ENCODE measurements around the gene NRGN. TPM values are rescaled to one million over a fixed set of nuclear protein-coding genes. Genes with fewer than 3 reads are reported as not detected.

The NRGN gene
- total and polyA plus RNA-seq, 8 donors, result 0.37 to 5.5 (median 2.0) TPM; not detected in 4

DNA sequence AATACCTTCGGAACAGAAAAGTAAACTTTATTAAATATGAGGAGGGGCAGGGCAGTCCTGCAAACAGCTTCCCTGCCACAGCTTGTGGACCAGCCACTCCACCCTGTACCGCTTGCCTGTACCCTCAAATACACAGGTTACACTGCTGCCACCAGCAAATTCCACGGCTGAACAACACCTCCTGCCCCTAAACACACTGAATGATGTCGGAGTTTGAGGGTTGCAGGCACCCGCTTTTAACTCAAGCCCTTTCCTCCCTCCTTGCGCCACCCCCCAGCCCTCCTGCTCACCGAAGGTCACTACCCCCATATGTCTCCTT lies 8.3 kb downstream of the NRGN start:
- Histone ChIP-seq H3K36me3 (no peaks in the 10 kb centered on the region), H3K4me1 (peaks cover 22 to 75% (median 65%) of the 10 kb centered on the region in 4 donors), H3K27ac (peak overlapping the region; percentile 91 to 98 (median 96)), H3K9me3 (no peaks in the 10 kb centered on the region), H3K27me3 (peaks cover 0 to 94% (median 23%) of the 10 kb centered on the region in 3 donors), H3K4me3 (peak overlapping the region in 3 of 4 donors; percentile 9 to 35 (median 10))
- 26 to 56% (median 29%) methylated on average over 7 of the region's 7 CpGs for WGBS, 5 donors
- intact Hi-C loops (cut with DNase I; ENCODE audit: low total_unique reads), result no loop called here
- TF ChIP-seq CTCF (IDR thresholded peaks at IDR 0.05) (no peak), POLR2AphosphoS5 (IDR thresholded peaks at IDR 0.05) (no peak), POLR2A (IDR thresholded peaks at IDR 0.05) (no peak), EP300 (IDR thresholded peaks at IDR 0.05) (no peak)
- no peak for DNase-seq

DNA sequence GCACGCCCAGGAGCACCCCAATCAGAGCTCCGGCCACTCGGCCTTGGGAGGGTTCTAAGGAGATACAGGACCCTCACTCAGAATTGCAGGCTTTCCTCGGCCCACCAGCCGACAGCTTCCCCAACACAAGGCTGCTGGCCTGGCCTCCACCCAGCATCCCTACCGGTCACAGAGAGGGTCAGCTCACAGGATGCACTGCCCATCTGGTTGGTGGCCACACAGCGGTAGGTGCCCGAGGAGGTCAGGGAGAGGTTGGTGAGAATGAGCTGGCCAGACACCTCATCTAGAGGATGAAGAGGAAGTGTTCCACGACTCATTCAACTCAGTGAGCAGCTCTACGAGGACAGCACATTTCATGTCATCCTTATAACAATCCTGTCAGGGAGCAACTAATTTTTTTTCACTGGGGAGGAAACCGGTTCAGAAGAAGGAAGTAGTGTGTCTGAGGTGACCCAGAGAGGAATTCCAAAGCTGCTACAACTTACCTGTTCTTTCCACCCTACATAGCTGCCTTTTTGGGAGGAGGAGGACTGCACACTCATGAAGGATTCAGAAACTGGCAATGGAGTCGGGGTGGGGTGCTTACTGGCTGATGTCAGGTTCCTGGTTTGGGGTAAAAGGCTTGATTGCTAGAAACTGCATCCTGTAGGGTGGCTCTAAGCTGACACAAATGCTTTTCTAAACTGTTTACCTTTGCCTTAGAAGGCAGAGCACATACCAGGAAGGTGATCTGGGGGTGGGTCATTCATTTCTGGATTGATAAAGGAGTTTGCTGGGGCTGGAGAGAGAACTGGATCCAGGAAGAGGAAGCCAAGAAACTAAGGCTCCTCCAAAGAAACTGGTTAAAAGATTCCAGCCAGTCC lies 9.0 kb downstream of the NRGN start:
- intact Hi-C loops (cut with DNase I; ENCODE audit: low total_unique reads), result no loop called here
- Histone ChIP-seq H3K9me3 (no peaks in the 10 kb centered on the region), H3K27me3 (peaks cover 0 to 90% (median 23%) of the 10 kb centered on the region in 3 donors), H3K4me3 (peak overlapping the region in 3 of 4 donors; percentile 9 to 35 (median 10)), H3K36me3 (no peaks in the 10 kb centered on the region), H3K27ac (peak overlapping the region; percentile 91 to 98 (median 96)), H3K4me1 (peaks cover 22 to 76% (median 71%) of the 10 kb centered on the region in 4 donors)
- DNase-seq, result peak in 1 of 2 donors; percentile 69
- 23 to 33% (median 25%) methylated on average over 12 of the region's 12 CpGs for WGBS, 5 donors
- TF ChIP-seq POLR2A (IDR thresholded peaks at IDR 0.05) (no peak), CTCF (IDR thresholded peaks at IDR 0.05) (no peak), POLR2AphosphoS5 (IDR thresholded peaks at IDR 0.05) (peak in 2 of 3 donors; percentile 48), EP300 (IDR thresholded peaks at IDR 0.05) (no peak)

- peak overlapping the region in 2 of 4 donors; percentile 39 to 54 for H3K4me3 ChIP-seq
- peaks cover 22 to 79% (median 78%) of the 10 kb centered on the region in 4 donors for H3K4me1 ChIP-seq
- no peaks in the 10 kb centered on the region for H3K36me3 ChIP-seq
- WGBS, 5 donors, result 39 to 71% (median 60%) methylated on average over 1 of the region's 1 CpG
- peaks cover 0 to 86% (median 23%) of the 10 kb centered on the region in 3 donors for H3K27me3 ChIP-seq
- peak overlapping the region; percentile 91 to 98 (median 97) for H3K27ac ChIP-seq
- intact Hi-C loops (cut with DNase I; ENCODE audit: low total_unique reads), result no loop called here
- DNase-seq, result no peak
- H3K9me3 ChIP-seq, result no peaks in the 10 kb centered on the region
- no peak for TF ChIP-seq POLR2A (IDR thresholded peaks at IDR 0.05)
- TF ChIP-seq POLR2AphosphoS5 (IDR thresholded peaks at IDR 0.05), result no peak
- TF ChIP-seq CTCF (IDR thresholded peaks at IDR 0.05), result no peak
- no peak for TF ChIP-seq EP300 (IDR thresholded peaks at IDR 0.05)
These were observed 10.2 kb downstream of the NRGN start for GRCh38 chr11:124749912-124750311.

- H3K4me1 ChIP-seq, result peaks cover 11 to 66% (median 65%) of the 10 kb centered on the region in 4 donors
- H3K27me3 ChIP-seq, result peaks cover 0 to 78% (median 11%) of the 10 kb centered on the region in 3 donors
- peak overlapping the region; percentile 91 to 98 (median 97) for H3K27ac ChIP-seq
- 19 to 55% (median 34%) methylated on average over 8 to 11 of the region's 11 CpGs for whole genome bisulfite sequencing, 5 donors
- no peaks in the 10 kb centered on the region for H3K9me3 ChIP-seq
- no peak for TF ChIP-seq POLR2A (IDR thresholded peaks at IDR 0.05)
- no peak for TF ChIP-seq EP300 (IDR thresholded peaks at IDR 0.05)
- no peak for TF ChIP-seq POLR2AphosphoS5 (IDR thresholded peaks at IDR 0.05)
- TF ChIP-seq CTCF (IDR thresholded peaks at IDR 0.05), result no peak
- peak overlapping the region; percentile 39 to 56 (median 48) for H3K4me3 ChIP-seq
- no peak for DNase-seq
- intact Hi-C loops (cut with DNase I; ENCODE audit: low total_unique reads), result no loop called here
- H3K36me3 ChIP-seq, result no peaks in the 10 kb centered on the region
These were observed 11.6 kb downstream of the NRGN start for GRCh38 chr11:124751391-124751740.

All from stomach (tissue), 9 donors.